CD4-positive, alpha-beta T cell (primary cell): Measurements from ENCODE around the gene CRIM1. TPM values are rescaled to one million over a fixed set of nuclear protein-coding genes. Genes with fewer than 3 reads are reported as not detected.

Experiments used
- ATAC-seq: fragments of 200-7000 bp; cut with Tn5 transposase; one replicate; pipeline ENCODE4 v1.10.0; 2022; ENCODE audit warnings: mild to moderate bottlenecking; ENCODE audit not compliant: poor library complexity
- CTCF ChIA-PET: fragments of 350-600 bp; sonication (Branson Sonifier 250); formaldehyde crosslinking; loops from one replicate; lab custom pipeline; 2021; ENCODE audit warnings: antibody characterized with exemption, inconsistent platforms; lab: Charles Lee
- POLR2A ChIA-PET: fragments of 350-600 bp; sonication (Branson Sonifier 250); formaldehyde crosslinking; loops from one replicate; lab custom pipeline; 2021; ENCODE audit warnings: antibody characterized with exemption, inconsistent platforms; lab: Charles Lee
- DNase-seq, 14 experiments: peaks; one replicate each; pipeline ENCODE4 v3.0.0-alpha.2; 2013 to 2020; ENCODE audit warnings: mixed read lengths in 2 of 14
- H3K27ac ChIP-seq, 2 donors: one replicate each; pipeline versions ENCODE4 v1.5.1 to v1.7.0; 2013; ENCODE audit warnings: low read length in 2 of 2, low read depth in 1 of 2, mild to moderate bottlenecking in 1 of 2
- H3K27me3 ChIP-seq, 2 experiments: 1 replicate in 1 of 2; 2 replicates in 1 of 2; pipeline versions ENCODE4 v1.6.1 to v1.7.0; 2013; ENCODE audit warnings: low read length in 2 of 2, control low read depth in 1 of 2, mild to moderate bottlenecking in 1 of 2, moderate library complexity in 1 of 2; ENCODE audit not compliant: insufficient read depth in 2 of 2, control insufficient read depth in 1 of 2
- H3K36me3 ChIP-seq: one replicate; pipeline ENCODE4 v1.6.1; 2013; ENCODE audit warnings: low read length, control low read depth; ENCODE audit not compliant: insufficient read depth
- H3K4me1 ChIP-seq: one replicate; pipeline ENCODE4 v1.6.1; 2013; ENCODE audit warnings: low read length, control low read depth; ENCODE audit not compliant: insufficient read depth
- H3K4me3 ChIP-seq: one replicate; pipeline ENCODE4 v1.5.1; 2013; ENCODE audit warnings: mild to moderate bottlenecking, low read length, moderate library complexity
- H3K9me3 ChIP-seq, 2 experiments: 1 replicate in 1 of 2; 2 replicates in 1 of 2; pipeline versions ENCODE4 v1.6.1 to v1.7.0; 2013; ENCODE audit warnings: low read length in 2 of 2, mild to moderate bottlenecking in 2 of 2, control low read depth in 1 of 2, moderate library complexity in 1 of 2; ENCODE audit not compliant: control insufficient read depth in 1 of 2, insufficient read depth in 1 of 2
- H3K27ac Mint-ChIP-seq: one replicate; pipeline ENCODE4 v1.8.0; 2020; ENCODE audit warnings: mixed read lengths
- H3K27me3 Mint-ChIP-seq: one replicate; pipeline ENCODE4 v1.8.0; 2021; ENCODE audit warnings: mixed read lengths
- H3K36me3 Mint-ChIP-seq: one replicate; pipeline ENCODE4 v1.8.0; 2021; ENCODE audit warnings: low read depth, mixed read lengths
- H3K4me1 Mint-ChIP-seq: one replicate; pipeline ENCODE4 v1.8.0; 2021; ENCODE audit warnings: low read depth, mixed read lengths
- H3K4me3 Mint-ChIP-seq: one replicate; pipeline ENCODE4 v1.8.0; 2020; ENCODE audit warnings: mild to moderate bottlenecking, mixed read lengths
- H3K9me3 Mint-ChIP-seq: one replicate; pipeline ENCODE4 v1.8.0; 2020; ENCODE audit warnings: mixed read lengths
- intact Hi-C, 2 experiments: fragments of 100-400 bp; cut with DNase I in 1 of 2; cut with micrococcal nuclease in 1 of 2; formaldehyde crosslinking; loops; one replicate each; pipeline versions ENCODE4 v1.15.1 to v1.9.0; 2023 to 2025; cut with DNase I, micrococcal nuclease
- total RNA-seq, 174 experiments: library from RNA in 2 of 174; stranded (reverse) in 2 of 174; gene quantifications; one replicate each; pipeline ENCODE4 v1.2.3 and lab custom pipeline; 2021 to 2026
- TF ChIP-seq, protein P1 (sequence below): fragments of 200-600 bp; IDR thresholded peaks from one replicate; pipeline ENCODE4 v1.8.0; 2022; ENCODE audit warnings: antibody characterized with exemption, mild to moderate bottlenecking

The CRIM1 gene
- total RNA-seq, 2 experiments from 2014 or later = 1.1 to 1.7 TPM

DNA sequence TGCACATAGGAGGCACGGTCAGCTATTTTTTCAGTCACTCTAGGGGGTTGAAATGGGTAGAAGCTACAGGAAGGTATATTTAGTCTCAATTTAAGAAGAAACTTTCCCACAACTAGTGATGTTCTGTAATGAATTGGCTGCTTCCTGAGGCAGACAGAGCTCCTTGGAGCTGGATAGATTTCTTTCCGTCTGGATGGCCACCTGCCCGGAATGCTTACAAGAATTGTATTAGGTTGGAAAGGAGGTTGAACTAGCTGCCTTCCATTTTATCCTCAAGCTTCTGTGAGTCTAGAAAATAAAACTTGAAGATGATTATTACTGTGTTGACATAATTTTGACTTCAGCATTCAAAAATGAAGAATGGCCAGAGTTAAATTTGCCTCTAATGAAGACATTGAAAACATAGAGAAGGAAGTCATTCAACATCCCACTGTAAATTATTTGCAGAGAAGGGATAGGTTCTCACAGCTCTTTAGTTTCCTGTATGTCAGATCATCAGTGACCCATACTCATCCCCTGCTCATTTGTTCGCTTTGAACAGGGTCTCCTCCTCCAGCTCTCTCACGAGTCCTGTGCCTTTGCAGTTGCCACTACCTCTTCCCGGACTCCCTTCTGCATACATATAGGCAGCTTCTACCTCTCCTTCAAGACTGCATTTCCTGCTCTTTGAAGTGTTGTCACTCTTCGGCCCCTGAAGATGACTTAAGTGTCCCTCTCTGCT lies 88.8 kb downstream of the CRIM1 start:
- POLR2A ChIA-PET = no interaction called here
- Histone ChIP-seq H3K4me1 (no peaks in the 10 kb centered on the region), H3K27me3 (no peaks in the 10 kb centered on the region), H3K27ac (no peak overlapping the region), H3K9me3 (no peaks in the 10 kb centered on the region), H3K4me3 (no peak overlapping the region), H3K36me3 (no peaks in the 10 kb centered on the region)
- no peak overlapping the region for H3K27ac Mint-ChIP-seq
- TF ChIP-seq, protein P1, sequence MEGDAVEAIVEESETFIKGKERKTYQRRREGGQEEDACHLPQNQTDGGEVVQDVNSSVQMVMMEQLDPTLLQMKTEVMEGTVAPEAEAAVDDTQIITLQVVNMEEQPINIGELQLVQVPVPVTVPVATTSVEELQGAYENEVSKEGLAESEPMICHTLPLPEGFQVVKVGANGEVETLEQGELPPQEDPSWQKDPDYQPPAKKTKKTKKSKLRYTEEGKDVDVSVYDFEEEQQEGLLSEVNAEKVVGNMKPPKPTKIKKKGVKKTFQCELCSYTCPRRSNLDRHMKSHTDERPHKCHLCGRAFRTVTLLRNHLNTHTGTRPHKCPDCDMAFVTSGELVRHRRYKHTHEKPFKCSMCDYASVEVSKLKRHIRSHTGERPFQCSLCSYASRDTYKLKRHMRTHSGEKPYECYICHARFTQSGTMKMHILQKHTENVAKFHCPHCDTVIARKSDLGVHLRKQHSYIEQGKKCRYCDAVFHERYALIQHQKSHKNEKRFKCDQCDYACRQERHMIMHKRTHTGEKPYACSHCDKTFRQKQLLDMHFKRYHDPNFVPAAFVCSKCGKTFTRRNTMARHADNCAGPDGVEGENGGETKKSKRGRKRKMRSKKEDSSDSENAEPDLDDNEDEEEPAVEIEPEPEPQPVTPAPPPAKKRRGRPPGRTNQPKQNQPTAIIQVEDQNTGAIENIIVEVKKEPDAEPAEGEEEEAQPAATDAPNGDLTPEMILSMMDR = no peak
- H3K4me3 Mint-ChIP-seq = no peak overlapping the region
- CTCF ChIA-PET = no interaction called here
- H3K9me3 Mint-ChIP-seq = no peaks in the 10 kb centered on the region
- intact Hi-C loops = no loop called here
- peaks cover 7% of the 10 kb centered on the region for H3K4me1 Mint-ChIP-seq
- DNase-seq = no peak
- no peaks in the 10 kb centered on the region for H3K27me3 Mint-ChIP-seq
- no peak for ATAC-seq
- no peaks in the 10 kb centered on the region for H3K36me3 Mint-ChIP-seq

DNA sequence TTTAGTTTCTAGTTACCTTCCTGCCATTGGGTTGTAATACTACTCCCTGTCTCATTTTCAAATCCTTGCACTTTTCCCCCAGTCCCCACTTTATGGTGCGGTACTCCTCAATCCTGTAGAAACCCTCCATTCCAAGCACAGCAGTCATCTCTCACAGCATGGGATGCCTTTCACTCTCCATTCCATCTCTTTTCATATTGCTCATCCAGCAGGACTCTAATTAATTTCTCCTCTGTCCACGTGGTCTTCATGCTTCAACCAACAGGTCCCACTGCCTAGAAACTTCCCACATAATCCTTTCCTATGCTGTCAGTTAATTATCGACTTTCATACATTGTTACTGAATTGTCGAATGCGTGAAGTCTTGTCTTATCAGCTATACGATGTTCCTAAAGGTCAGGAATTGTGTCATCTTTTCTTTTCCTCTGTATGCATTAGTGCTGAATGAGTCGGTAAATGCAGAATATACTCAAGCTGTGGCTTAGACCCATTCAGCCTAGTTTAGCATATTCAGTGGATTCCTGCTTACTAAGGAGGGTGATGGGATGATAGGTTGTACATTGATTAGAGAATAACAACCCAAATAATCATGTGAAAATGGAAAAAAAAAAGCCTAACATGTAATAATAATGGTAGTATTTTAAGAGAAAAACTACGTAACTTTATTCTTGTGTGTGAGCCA lies 89.7 kb downstream of the CRIM1 start:
- no peak overlapping the region for H3K4me3 Mint-ChIP-seq
- TF ChIP-seq, protein P1 = no peak
- H3K27me3 Mint-ChIP-seq = no peaks in the 10 kb centered on the region
- DNase-seq = no peak
- Histone ChIP-seq H3K4me1 (no peaks in the 10 kb centered on the region), H3K4me3 (no peak overlapping the region), H3K36me3 (no peaks in the 10 kb centered on the region), H3K27me3 (no peaks in the 10 kb centered on the region), H3K27ac (no peak overlapping the region), H3K9me3 (no peaks in the 10 kb centered on the region)
- intact Hi-C loops = no loop called here
- H3K36me3 Mint-ChIP-seq = no peaks in the 10 kb centered on the region
- H3K9me3 Mint-ChIP-seq = no peaks in the 10 kb centered on the region
- CTCF ChIA-PET = no interaction called here
- ATAC-seq = no peak
- H3K4me1 Mint-ChIP-seq = peaks cover 7% of the 10 kb centered on the region
- H3K27ac Mint-ChIP-seq = no peak overlapping the region
- POLR2A ChIA-PET = no interaction called here

DNA sequence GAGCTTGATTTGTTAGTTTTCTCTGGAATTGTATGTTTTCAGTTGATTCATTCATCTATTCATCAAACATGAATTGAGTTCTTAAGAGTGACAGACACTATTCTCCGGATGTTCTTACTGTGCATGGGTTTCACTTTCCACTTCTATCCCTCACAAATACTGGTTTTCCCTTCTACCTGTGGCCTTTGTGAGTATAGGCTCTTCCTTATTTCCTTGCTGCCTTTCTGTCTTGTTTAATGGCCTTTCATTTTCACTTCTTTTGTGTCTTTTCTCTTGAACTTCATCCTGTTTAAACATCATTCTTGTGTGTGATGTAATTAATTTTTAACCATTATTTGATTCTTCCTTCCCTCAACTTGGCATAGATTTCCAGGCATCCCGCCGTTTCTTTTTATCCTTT lies 90.7 kb downstream of the CRIM1 start:
- Mint-ChIP-seq H3K4me1 (peaks cover 7% of the 10 kb centered on the region), H3K4me3 (no peak overlapping the region), H3K36me3 (no peaks in the 10 kb centered on the region), H3K27ac (no peak overlapping the region), H3K9me3 (no peaks in the 10 kb centered on the region), H3K27me3 (no peaks in the 10 kb centered on the region)
- POLR2A ChIA-PET = no interaction called here
- Histone ChIP-seq H3K4me3 (no peak overlapping the region), H3K36me3 (no peaks in the 10 kb centered on the region), H3K4me1 (no peaks in the 10 kb centered on the region), H3K9me3 (no peaks in the 10 kb centered on the region), H3K27me3 (no peaks in the 10 kb centered on the region), H3K27ac (no peak overlapping the region)
- ATAC-seq = no peak
- intact Hi-C loops = no loop called here
- DNase-seq = no peak
- TF ChIP-seq, protein P1 = no peak
- CTCF ChIA-PET = no interaction called here
